HepG2 (cell line): ENCODE data around the gene RPL36. TPM values are rescaled to one million over a fixed set of nuclear protein-coding genes. Genes with fewer than 3 reads are reported as not detected.

Experiments used
- CENPT ChIP-seq: sonication (generic); formaldehyde crosslinking; IDR thresholded peaks from 2 replicates; pipeline ENCODE4 v1.8.0; 2022; ENCODE audit warnings: low read depth, mild to moderate bottlenecking, moderate library complexity, missing genetic modification reagents
- DNMT3B ChIP-seq: conservative IDR thresholded peaks from 2 replicates; pipeline ENCODE4 v1.6.1; 2016; ENCODE audit warnings: missing biosample characterization, control low read depth
- GPN1 ChIP-seq: sonication (generic); formaldehyde crosslinking; IDR thresholded peaks from 2 replicates; pipeline ENCODE4 v1.5.1; 2020; ENCODE audit warnings: missing genetic modification reagents, borderline replicate concordance
- NONO ChIP-seq, 2 experiments: fragments of 450-650 bp in 1 of 2; sonication (generic) in 1 of 2; formaldehyde crosslinking in 1 of 2; IDR thresholded peaks in 1 of 2; conservative IDR thresholded peaks in 1 of 2; 2 replicates each; pipeline versions ENCODE4 v1.6.1 to v1.8.0; 2017 to 2022; ENCODE audit warnings: mild to moderate bottlenecking in 1 of 2, missing genetic modification reagents in 1 of 2, moderate library complexity in 1 of 2
- REL ChIP-seq: sonication (generic); formaldehyde crosslinking; conservative IDR thresholded peaks from 2 replicates; pipeline ENCODE4 v1.8.0; 2022; ENCODE audit warnings: mild to moderate bottlenecking, missing genetic modification reagents, moderate library complexity
- ZIK1 ChIP-seq: sonication (generic); formaldehyde crosslinking; IDR thresholded peaks from 2 replicates; pipeline ENCODE4 v1.5.0; 2020; ENCODE audit warnings: mild to moderate bottlenecking, low read depth, missing genetic modification reagents, borderline replicate concordance
- ZKSCAN5 ChIP-seq: sonication (generic); formaldehyde crosslinking; IDR thresholded peaks from 2 replicates; pipeline ENCODE4 v1.5.1; 2020; ENCODE audit warnings: mild to moderate bottlenecking, missing genetic modification reagents
- ZNF205 ChIP-seq: IDR thresholded peaks from 2 replicates; pipeline ENCODE4 v1.6.1; 2018; ENCODE audit warnings: missing biosample characterization, missing genetic modification reagents
- ZNF883 ChIP-seq: sonication (generic); formaldehyde crosslinking; IDR thresholded peaks from 2 replicates; pipeline ENCODE4 v1.5.1; 2020; ENCODE audit warnings: mild to moderate bottlenecking, missing genetic modification reagents; ENCODE audit errors: not compliant biosample characterization
- ZSCAN29 ChIP-seq: sonication (generic); formaldehyde crosslinking; conservative IDR thresholded peaks from 2 replicates; pipeline ENCODE4 v1.4.0; 2020; ENCODE audit warnings: mild to moderate bottlenecking, missing genetic modification reagents
- polyA plus RNA-seq, 8 experiments: library from polyadenylated mRNA; depleted of rRNA in 3 of 8; stranded (reverse) in 7 of 8; unstranded in 1 of 8; fragments of >200 nt; fragmentation: Illumina TruSeq in 4 of 8; extraction: Trizol in 4 of 8; gene quantifications; 2 replicates each; pipeline versions ENCODE4 v1.2.1 to v1.2.3, GENCODE V29; 2011 to 2016; ENCODE audit warnings: low read depth in 4 of 8, missing spikeins in 1 of 8, mixed read lengths in 1 of 8; ENCODE audit not compliant: insufficient read depth in 1 of 8
- total RNA-seq, 5 experiments: library from RNA; depleted of rRNA; stranded (reverse); fragments of >200 nt; fragmentation: Illumina TruSeq; extraction: Trizol; gene quantifications; 2 replicates each; pipeline ENCODE4 v1.2.3, GENCODE V29; 2016; ENCODE audit warnings: low read depth in 1 of 5
- TF ChIP-seq, protein P1 (sequence below): sonication (generic); formaldehyde crosslinking; IDR thresholded peaks from 2 replicates; pipeline ENCODE4 v1.4.0; 2020; ENCODE audit warnings: mild to moderate bottlenecking, missing genetic modification reagents
- TF ChIP-seq, protein P2 (sequence below): sonication (generic); formaldehyde crosslinking; IDR thresholded peaks from 2 replicates; pipeline ENCODE4 v1.8.0; 2022; ENCODE audit warnings: missing genetic modification reagents, mild to moderate bottlenecking, borderline replicate concordance
- TF ChIP-seq, protein P3 (sequence below): sonication (generic); formaldehyde crosslinking; IDR thresholded peaks from 2 replicates; pipeline ENCODE4 v1.4.0; 2020; ENCODE audit warnings: missing genetic modification reagents
- TF ChIP-seq, protein P4 (sequence below): sonication (generic); formaldehyde crosslinking; IDR thresholded peaks from 2 replicates; pipeline ENCODE4 v1.5.1; 2020; ENCODE audit warnings: missing genetic modification reagents, mild to moderate bottlenecking, borderline replicate concordance
- TF ChIP-seq, protein P5 (sequence below): sonication (generic); formaldehyde crosslinking; IDR thresholded peaks from 2 replicates; pipeline ENCODE4 v1.4.0; 2020; ENCODE audit warnings: missing genetic modification reagents, borderline replicate concordance

RPL36 gene
- total and polyA plus RNA-seq, 2 of the 13 experiments (the other 11 are each of a cell fraction or from before 2014, with no cell fraction given), result 706 to 740 TPM

DNA sequence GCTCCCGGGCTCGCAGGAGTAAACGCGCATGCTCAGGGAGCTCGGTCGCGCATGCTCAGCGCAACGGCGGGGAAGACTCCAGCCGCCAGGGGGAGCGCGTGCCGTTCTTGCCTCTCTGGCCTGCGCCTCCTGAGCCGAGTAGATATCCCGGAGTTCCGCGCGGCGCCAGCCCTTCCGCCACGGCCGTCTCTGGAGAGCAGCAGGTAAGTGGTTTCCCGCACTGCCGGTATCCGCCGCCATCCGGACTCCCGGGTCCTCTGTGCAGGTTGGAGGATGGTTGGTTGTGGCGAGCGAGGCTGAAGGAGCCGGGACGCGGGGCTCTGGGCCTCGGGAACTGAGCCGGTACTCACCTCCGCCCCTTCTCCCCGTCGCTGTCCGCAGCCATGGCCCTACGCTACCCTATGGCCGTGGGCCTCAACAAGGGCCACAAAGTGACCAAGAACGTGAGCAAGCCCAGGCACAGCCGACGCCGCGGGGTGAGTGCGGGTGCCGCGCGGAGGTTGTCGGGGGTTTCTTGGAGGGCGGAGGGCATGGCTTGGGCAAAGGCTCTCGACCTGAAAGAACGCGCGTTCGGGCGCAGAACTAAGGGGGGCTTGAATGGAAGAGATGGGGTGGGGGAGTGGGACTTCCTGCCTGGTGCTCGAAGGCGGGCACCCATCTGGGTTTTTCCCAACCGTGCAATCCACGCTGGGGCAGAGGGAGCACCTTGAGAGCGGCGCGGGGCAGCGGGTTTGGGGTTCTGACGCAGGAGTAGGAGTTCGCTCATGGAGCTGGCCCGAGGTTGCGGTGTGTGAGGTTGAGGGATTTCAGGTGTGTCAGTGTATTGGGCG is at the start of gene RPL36 (continued):
- TF ChIP-seq ZKSCAN5 (peak; percentile 15; the same call in 1 of the 2 replicates), NONO (IDR thresholded peaks at IDR 0.05) (no peak), NONO (CRISPR knock-in tag; conservative IDR thresholded peaks at IDR 0.05) (peak; percentile 86), CENPT (CRISPR knock-in tag) (peak; percentile 74; the same call in 1 of the 2 replicates), ZSCAN29 (CRISPR knock-in tag) (peak; percentile 79; the same call in 1 of the 2 replicates), ZNF205 (CRISPR knock-in tag) (no peak; the same call in 1 of the 2 replicates), REL (CRISPR knock-in tag) (peak; percentile 88; the same call in 1 of the 2 replicates), ZIK1 (CRISPR knock-in tag) (peak; percentile 89), GPN1 (no peak), ZNF883 (CRISPR knock-in tag) (peak; percentile 91), DNMT3B (peak; percentile 86)
- TF ChIP-seq, protein P1, sequence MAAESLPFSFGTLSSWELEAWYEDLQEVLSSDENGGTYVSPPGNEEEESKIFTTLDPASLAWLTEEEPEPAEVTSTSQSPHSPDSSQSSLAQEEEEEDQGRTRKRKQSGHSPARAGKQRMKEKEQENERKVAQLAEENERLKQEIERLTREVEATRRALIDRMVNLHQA, result peak; percentile 41; the same call in 1 of the 2 replicates
- TF ChIP-seq, protein P2, sequence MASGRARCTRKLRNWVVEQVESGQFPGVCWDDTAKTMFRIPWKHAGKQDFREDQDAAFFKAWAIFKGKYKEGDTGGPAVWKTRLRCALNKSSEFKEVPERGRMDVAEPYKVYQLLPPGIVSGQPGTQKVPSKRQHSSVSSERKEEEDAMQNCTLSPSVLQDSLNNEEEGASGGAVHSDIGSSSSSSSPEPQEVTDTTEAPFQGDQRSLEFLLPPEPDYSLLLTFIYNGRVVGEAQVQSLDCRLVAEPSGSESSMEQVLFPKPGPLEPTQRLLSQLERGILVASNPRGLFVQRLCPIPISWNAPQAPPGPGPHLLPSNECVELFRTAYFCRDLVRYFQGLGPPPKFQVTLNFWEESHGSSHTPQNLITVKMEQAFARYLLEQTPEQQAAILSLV (CRISPR knock-in tag), result peak; percentile 85
- TF ChIP-seq, protein P3, sequence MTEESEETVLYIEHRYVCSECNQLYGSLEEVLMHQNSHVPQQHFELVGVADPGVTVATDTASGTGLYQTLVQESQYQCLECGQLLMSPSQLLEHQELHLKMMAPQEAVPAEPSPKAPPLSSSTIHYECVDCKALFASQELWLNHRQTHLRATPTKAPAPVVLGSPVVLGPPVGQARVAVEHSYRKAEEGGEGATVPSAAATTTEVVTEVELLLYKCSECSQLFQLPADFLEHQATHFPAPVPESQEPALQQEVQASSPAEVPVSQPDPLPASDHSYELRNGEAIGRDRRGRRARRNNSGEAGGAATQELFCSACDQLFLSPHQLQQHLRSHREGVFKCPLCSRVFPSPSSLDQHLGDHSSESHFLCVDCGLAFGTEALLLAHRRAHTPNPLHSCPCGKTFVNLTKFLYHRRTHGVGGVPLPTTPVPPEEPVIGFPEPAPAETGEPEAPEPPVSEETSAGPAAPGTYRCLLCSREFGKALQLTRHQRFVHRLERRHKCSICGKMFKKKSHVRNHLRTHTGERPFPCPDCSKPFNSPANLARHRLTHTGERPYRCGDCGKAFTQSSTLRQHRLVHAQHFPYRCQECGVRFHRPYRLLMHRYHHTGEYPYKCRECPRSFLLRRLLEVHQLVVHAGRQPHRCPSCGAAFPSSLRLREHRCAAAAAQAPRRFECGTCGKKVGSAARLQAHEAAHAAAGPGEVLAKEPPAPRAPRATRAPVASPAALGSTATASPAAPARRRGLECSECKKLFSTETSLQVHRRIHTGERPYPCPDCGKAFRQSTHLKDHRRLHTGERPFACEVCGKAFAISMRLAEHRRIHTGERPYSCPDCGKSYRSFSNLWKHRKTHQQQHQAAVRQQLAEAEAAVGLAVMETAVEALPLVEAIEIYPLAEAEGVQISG (CRISPR knock-in tag), result peak; percentile 100
- TF ChIP-seq, protein P4, sequence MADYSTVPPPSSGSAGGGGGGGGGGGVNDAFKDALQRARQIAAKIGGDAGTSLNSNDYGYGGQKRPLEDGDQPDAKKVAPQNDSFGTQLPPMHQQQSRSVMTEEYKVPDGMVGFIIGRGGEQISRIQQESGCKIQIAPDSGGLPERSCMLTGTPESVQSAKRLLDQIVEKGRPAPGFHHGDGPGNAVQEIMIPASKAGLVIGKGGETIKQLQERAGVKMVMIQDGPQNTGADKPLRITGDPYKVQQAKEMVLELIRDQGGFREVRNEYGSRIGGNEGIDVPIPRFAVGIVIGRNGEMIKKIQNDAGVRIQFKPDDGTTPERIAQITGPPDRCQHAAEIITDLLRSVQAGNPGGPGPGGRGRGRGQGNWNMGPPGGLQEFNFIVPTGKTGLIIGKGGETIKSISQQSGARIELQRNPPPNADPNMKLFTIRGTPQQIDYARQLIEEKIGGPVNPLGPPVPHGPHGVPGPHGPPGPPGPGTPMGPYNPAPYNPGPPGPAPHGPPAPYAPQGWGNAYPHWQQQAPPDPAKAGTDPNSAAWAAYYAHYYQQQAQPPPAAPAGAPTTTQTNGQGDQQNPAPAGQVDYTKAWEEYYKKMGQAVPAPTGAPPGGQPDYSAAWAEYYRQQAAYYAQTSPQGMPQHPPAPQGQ (CRISPR knock-in tag), result 0 out of 2 replicates have a peak, but pooled peaks have one; percentile 66
- TF ChIP-seq, protein P5, sequence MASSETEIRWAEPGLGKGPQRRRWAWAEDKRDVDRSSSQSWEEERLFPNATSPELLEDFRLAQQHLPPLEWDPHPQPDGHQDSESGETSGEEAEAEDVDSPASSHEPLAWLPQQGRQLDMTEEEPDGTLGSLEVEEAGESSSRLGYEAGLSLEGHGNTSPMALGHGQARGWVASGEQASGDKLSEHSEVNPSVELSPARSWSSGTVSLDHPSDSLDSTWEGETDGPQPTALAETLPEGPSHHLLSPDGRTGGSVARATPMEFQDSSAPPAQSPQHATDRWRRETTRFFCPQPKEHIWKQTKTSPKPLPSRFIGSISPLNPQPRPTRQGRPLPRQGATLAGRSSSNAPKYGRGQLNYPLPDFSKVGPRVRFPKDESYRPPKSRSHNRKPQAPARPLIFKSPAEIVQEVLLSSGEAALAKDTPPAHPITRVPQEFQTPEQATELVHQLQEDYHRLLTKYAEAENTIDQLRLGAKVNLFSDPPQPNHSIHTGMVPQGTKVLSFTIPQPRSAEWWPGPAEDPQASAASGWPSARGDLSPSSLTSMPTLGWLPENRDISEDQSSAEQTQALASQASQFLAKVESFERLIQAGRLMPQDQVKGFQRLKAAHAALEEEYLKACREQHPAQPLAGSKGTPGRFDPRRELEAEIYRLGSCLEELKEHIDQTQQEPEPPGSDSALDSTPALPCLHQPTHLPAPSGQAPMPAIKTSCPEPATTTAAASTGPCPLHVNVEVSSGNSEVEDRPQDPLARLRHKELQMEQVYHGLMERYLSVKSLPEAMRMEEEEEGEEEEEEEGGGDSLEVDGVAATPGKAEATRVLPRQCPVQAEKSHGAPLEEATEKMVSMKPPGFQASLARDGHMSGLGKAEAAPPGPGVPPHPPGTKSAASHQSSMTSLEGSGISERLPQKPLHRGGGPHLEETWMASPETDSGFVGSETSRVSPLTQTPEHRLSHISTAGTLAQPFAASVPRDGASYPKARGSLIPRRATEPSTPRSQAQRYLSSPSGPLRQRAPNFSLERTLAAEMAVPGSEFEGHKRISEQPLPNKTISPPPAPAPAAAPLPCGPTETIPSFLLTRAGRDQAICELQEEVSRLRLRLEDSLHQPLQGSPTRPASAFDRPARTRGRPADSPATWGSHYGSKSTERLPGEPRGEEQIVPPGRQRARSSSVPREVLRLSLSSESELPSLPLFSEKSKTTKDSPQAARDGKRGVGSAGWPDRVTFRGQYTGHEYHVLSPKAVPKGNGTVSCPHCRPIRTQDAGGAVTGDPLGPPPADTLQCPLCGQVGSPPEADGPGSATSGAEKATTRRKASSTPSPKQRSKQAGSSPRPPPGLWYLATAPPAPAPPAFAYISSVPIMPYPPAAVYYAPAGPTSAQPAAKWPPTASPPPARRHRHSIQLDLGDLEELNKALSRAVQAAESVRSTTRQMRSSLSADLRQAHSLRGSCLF (CRISPR knock-in tag), result peak; percentile 77; the same call in 1 of the 2 replicates
